SU-DHL-6 (cell line): Measurements from ENCODE around the gene CBY1.

Experiments used
- H2AFZ ChIP-seq: fragments of 200-600 bp; sonication (generic); 2 replicates; pipeline ENCODE4 v1.6.1; 2014; ENCODE audit warnings: low read depth, mild to moderate bottlenecking, moderate library complexity, mixed read lengths, antibody characterized with exemption, low read length; ENCODE audit not compliant: severe bottlenecking
- H3F3A ChIP-seq: fragments of 200-600 bp; shearing (Covaris generic); 2 replicates; pipeline ENCODE4 v1.6.0; 2016; ENCODE audit warnings: antibody characterized with exemption, mild to moderate bottlenecking; ENCODE audit not compliant: insufficient read depth
- H3K27ac ChIP-seq: fragments of 200-600 bp; sonication (generic); 2 replicates; pipeline ENCODE4 v1.5.1; 2016; ENCODE audit warnings: low read depth, mild to moderate bottlenecking, low read length, moderate library complexity, mixed read lengths
- H3K27me3 ChIP-seq: fragments of 200-600 bp; sonication (generic), shearing (Covaris generic); 2 replicates; pipeline ENCODE4 v1.6.0; 2014; ENCODE audit warnings: mild to moderate bottlenecking, low read length
- H3K36me3 ChIP-seq: fragments of 200-600 bp; sonication (generic); 2 replicates; pipeline ENCODE4 v1.6.1; 2014; ENCODE audit warnings: mild to moderate bottlenecking, low read length, mixed read lengths
- H3K4me2 ChIP-seq: fragments of 300-600, 200-600 bp; shearing (Covaris generic), sonication (generic); 2 replicates; pipeline ENCODE4 v1.6.0; 2014; ENCODE audit warnings: low read length, low read depth, mild to moderate bottlenecking; ENCODE audit not compliant: poor library complexity, severe bottlenecking
- H3K4me3 ChIP-seq: fragments of 200-600 bp; sonication (generic); 2 replicates; pipeline ENCODE4 v1.5.1; 2014; ENCODE audit warnings: antibody characterized with exemption, low read length, mild to moderate bottlenecking, mixed read lengths; ENCODE audit not compliant: insufficient read depth, poor library complexity, severe bottlenecking
- H3K79me2 ChIP-seq: fragments of 200-600 bp; sonication (generic); 2 replicates; pipeline ENCODE4 v1.6.1; 2014; ENCODE audit warnings: mild to moderate bottlenecking, low read length, moderate library complexity; ENCODE audit not compliant: insufficient read depth
- H3K9ac ChIP-seq: fragments of 200-600 bp; sonication (generic); 2 replicates; pipeline ENCODE4 v1.7.0; 2014; ENCODE audit warnings: mild to moderate bottlenecking, low read length
- H3K9me2 ChIP-seq: fragments of 200-600 bp; sonication (generic); replicated peaks from 2 replicates; pipeline ENCODE4 v1.6.1; 2014; ENCODE audit warnings: low read length; ENCODE audit not compliant: insufficient read depth
- H3K9me3 ChIP-seq: fragments of 200-600 bp; sonication (generic); 2 replicates; pipeline ENCODE4 v1.6.1; 2014; ENCODE audit warnings: low read length, mixed read lengths; ENCODE audit not compliant: insufficient read depth
- H4K20me1 ChIP-seq: fragments of 200-600 bp; sonication (generic); 2 replicates; pipeline ENCODE4 v1.6.1; 2014; ENCODE audit warnings: low read depth, mild to moderate bottlenecking, antibody characterized with exemption, low read length, moderate library complexity, mixed read lengths
- CTCF ChIP-seq: fragments of 200-600 bp; sonication (generic); IDR thresholded peaks from one replicate; pipeline ENCODE4 v1.5.1; 2017; ENCODE audit warnings: antibody characterized with exemption, mild to moderate bottlenecking, low read length, moderate library complexity; ENCODE audit not compliant: insufficient read depth, poor library complexity, severe bottlenecking
- EZH2phosphoT487 ChIP-seq: fragments of 200-600 bp; sonication (generic), shearing (Covaris generic); conservative IDR thresholded peaks from 2 replicates; pipeline ENCODE4 v1.6.1; 2018; ENCODE audit warnings: mild to moderate bottlenecking, antibody characterized with exemption, low read length, moderate library complexity, mixed read lengths

CBY1 gene

GRCh38 chr22:38681582-38682335 is 25.3 kb downstream of the CBY1 start, which contains the start of gene TOMM22:
TOMM22 (plus strand) TSS chr22:38681957; CDS start chr22:38681979, 22 bp downstream.
- H3K4me2 ChIP-seq = peak within 1 kb of the TSS; percentile 90
- peak within 1 kb of the TSS; percentile 76 for H3K9ac ChIP-seq
- no peak within 1 kb of the TSS; the same call in 1 of the 2 replicates for H3K27ac ChIP-seq
- H2AFZ ChIP-seq = peak within 1 kb of the TSS; percentile 80
- no peaks in the 10 kb centered on the region for H4K20me1 ChIP-seq
- peak within 1 kb of the TSS; percentile 72 for H3K4me3 ChIP-seq
- no peaks in the 10 kb centered on the region for H3K9me3 ChIP-seq
- 0 out of 2 replicates have a peak, but pooled peaks cover 5% of the 10 kb centered on the region for H3K36me3 ChIP-seq
- H3K27me3 ChIP-seq = no peaks in the 10 kb centered on the region
- H3K9me2 ChIP-seq = no peaks in the 10 kb centered on the region
- H3K79me2 ChIP-seq = peaks cover 10% of the 10 kb centered on the region
- no peaks in the 10 kb centered on the region; the same call in 1 of the 2 replicates for H3F3A ChIP-seq
- no peak for TF ChIP-seq EZH2phosphoT487
- peak; percentile 85 for TF ChIP-seq CTCF

- H3K4me3 ChIP-seq = no peak overlapping the region
- H3K9me3 ChIP-seq = no peaks in the 10 kb centered on the region
- 0 out of 2 replicates have a peak, but pooled peaks cover 6% of the 10 kb centered on the region for H3K36me3 ChIP-seq
- no peaks in the 10 kb centered on the region for H3K9me2 ChIP-seq
- no peaks in the 10 kb centered on the region; the same call in 1 of the 2 replicates for H3F3A ChIP-seq
- no peak overlapping the region for H2AFZ ChIP-seq
- H4K20me1 ChIP-seq = no peaks in the 10 kb centered on the region
- no peak overlapping the region for H3K9ac ChIP-seq
- peaks cover 10% of the 10 kb centered on the region for H3K79me2 ChIP-seq
- no peak overlapping the region for H3K4me2 ChIP-seq
- TF ChIP-seq EZH2phosphoT487 = no peak
- no peak for TF ChIP-seq CTCF
- H3K27ac ChIP-seq = no peak overlapping the region
- no peaks in the 10 kb centered on the region for H3K27me3 ChIP-seq
These were observed 28.5 kb downstream of the CBY1 start for GRCh38 chr22:38684895-38685294.

- H3K27me3 ChIP-seq = no peaks in the 10 kb centered on the region
- H3K9me3 ChIP-seq = no peaks in the 10 kb centered on the region
- no peaks in the 10 kb centered on the region; the same call in 1 of the 2 replicates for H3F3A ChIP-seq
- no peak overlapping the region for H3K27ac ChIP-seq
- no peaks in the 10 kb centered on the region for H3K9me2 ChIP-seq
- no peak overlapping the region for H3K9ac ChIP-seq
- H3K79me2 ChIP-seq = peaks cover 10% of the 10 kb centered on the region
- TF ChIP-seq EZH2phosphoT487 (no peak), CTCF (no peak)
- no peaks in the 10 kb centered on the region for H4K20me1 ChIP-seq
- H3K4me2 ChIP-seq = no peak overlapping the region
- H3K4me3 ChIP-seq = no peak overlapping the region
- no peak overlapping the region for H2AFZ ChIP-seq
- 0 out of 2 replicates have a peak, but pooled peaks cover 7% of the 10 kb centered on the region for H3K36me3 ChIP-seq
These were observed 29.3 kb downstream of the CBY1 start for GRCh38 chr22:38685761-38686160.
